Fibroblast of villous mesenchyme (primary cell): ENCODE results near the gene SMAD7. TPM values are rescaled to one million over a fixed set of nuclear protein-coding genes. Genes with fewer than 3 reads are reported as not detected.
A peak's percentile ranks its signal among the peaks of the same experiment; 100 is the strongest.

ENCODE experiments used
- DNase-seq: peaks from one replicate; pipeline ENCODE4 v3.0.0-alpha.2; 2010; ENCODE audit warnings: low read depth
- H3K4me3 ChIP-seq: 2 replicates; pipeline ENCODE4 v1.5.1; 2011; ENCODE audit warnings: low read depth, mild to moderate bottlenecking, low read length
- CTCF ChIP-seq: IDR thresholded peaks from 2 replicates; pipeline ENCODE4 v1.5.1; 2012; ENCODE audit warnings: low read depth, mild to moderate bottlenecking, low read length; ENCODE audit not compliant: insufficient read depth
- total RNA-seq: library from RNA; depleted of rRNA; stranded (reverse); fragments of >200 nt; gene quantifications from 2 replicates; pipeline ENCODE4 v1.2.3, GENCODE V29; 2012

Gene SMAD7
- total RNA-seq, 1 donor, result 28.9 TPM

DNA sequence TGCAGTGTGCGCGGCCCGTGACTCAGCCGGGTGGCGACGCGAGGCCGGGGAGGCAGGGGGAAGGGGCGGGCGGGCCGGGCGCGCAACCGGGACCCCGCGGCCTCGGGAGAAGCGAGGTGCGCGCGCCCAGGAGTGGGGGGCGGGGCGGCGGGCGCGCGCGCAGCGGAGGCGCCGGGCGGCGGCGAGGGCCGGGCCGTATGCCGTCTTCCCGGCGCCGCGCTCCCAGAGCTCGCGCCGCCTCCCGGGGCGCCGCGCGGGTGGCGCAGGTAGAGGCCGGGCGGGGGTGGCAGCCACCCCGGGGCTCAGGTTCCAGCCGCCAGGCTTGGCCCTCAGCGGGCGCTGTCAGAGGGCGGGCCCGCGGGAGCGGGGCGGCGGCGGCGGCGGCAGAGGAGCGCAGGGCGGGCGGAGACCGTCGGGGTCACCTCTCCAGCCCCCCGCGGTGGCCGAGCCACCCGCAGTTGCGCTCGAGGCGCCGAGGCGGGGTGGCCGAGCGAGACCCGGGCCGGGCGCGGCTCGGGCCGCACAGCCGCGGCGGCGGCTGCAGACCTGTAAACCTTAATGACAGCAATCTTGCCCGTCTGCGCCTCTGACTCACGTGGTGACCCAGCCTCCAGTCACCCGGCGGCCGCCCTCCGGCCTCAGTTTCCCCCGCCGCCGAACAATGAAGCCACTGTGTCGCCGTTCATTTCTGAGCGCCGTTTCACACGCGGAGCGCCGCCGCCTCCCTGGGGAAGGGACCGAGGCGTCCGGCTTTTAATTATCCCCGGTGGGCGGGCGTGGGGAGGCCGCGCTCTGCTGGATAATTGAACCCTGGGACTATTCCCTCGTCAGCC lies 25.3 kb upstream of the SMAD7 start:
- TF ChIP-seq CTCF, result no peak
- peak overlapping the region; percentile 68 for H3K4me3 ChIP-seq
- DNase-seq, result peak; percentile 62

DNA sequence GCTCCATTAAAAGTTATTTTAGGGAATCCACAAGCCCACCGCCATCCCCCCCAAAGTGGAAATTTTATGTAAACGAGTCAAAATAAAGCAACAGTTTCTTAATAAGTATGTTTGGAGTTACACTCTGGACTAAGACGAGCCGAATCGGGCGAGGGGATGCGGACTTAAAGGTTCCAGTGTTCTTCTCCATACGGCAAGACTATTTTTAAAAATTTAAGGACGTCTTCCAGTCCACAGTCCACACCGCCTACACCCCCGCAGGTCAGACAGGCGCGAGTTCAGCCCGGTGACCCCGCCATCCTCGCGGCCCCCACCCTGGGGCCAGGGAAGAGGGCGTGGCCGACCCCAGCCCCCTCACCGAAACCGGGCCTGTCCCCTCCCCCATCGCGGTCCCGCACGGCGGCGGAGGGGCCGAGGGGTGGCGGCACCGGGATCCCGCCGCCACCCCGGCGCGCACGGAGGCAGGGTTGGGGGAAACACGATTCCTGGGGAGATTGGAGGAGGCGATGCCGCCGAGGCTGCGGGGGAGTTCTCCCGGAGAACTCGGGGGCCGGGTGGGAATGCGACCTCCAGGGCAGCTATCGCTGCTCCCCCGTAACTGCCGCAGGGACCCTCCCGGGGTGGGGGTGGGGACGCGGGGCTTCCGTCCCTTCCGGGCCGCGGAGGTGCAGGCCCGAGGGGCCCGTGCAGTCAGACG lies 24.5 kb upstream of the SMAD7 start:
- peak overlapping the region; percentile 68 for H3K4me3 ChIP-seq
- DNase-seq, result no peak
- no peak for TF ChIP-seq CTCF

GRCh38 chr18:48974304-48975119 lies 23.7 kb upstream of the SMAD7 start:
- no peak for DNase-seq
- peak overlapping the region; percentile 68 for H3K4me3 ChIP-seq
- TF ChIP-seq CTCF, result no peak

DNA sequence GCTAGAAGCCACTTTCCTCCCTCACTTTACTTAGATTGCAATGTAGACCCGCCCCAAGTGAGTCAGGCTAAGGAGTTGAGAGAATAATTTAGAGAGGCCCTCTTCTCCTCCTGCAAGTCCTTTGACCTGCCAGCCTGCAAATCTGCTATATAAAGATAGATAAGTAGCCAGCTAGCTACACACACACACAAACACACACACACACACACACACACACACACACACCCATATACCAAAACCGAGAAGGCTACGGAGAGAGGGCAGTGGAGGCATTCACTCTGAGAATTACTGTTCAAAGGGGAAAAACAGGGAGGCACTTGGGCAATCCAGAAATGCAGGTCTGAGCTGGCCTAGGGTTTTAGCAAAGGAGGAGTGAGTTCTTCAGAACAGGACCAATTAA lies 23.0 kb upstream of the SMAD7 start:
- no peak for TF ChIP-seq CTCF
- DNase-seq, result no peak

DNA sequence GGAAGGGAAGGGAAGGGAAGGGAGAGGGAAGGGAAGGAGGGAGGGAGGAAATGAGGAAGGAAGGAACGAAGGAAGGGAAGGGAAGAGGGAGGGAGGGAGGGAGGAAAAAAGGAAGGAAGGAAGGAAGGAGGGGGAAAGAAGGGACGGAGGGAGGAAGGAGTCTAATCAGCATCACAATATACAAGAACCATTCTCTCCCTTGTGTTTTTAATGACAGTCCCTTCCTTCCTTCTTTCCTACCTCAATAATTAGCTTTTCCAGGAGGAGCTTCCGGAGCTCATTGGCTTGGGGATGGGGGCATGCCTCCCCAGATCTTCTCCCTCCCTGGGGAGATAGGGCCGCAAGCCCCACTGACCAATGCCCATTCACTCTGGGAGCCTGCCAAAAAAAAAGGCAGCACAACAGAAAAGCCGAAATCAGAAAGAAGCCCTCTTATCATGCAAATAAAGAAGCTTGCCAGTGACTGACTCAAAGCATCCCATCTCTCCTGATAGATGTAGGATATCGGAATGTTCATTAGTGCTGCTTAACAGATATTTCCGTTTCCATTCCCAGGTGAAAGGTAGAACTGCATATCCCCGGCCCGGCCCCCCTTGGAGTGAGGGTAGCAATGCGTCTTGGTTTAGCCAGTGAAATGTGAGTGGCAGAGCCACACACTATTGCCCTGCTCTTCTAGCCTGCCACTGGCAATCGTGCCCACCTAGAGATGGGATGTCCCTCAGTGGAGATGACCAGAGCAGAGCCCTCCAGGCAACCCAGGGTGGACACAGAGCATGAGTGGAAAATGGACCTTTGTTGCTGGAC lies 17.8 kb upstream of the SMAD7 start:
- DNase-seq, result no peak
- TF ChIP-seq CTCF, result no peak
- no peak overlapping the region for H3K4me3 ChIP-seq

More for the DNA sequence above, 23.0 kb upstream of the SMAD7 start:
- H3K4me3 ChIP-seq, result no peak overlapping the region

- no peak for TF ChIP-seq CTCF
- DNase-seq, result no peak
- H3K4me3 ChIP-seq, result no peak overlapping the region
Measured at GRCh38 chr18:48967545-48967944, 16.8 kb upstream of the SMAD7 start.
